ENCODE results near the gene MIA3. TPM values are rescaled to one million over a fixed set of nuclear protein-coding genes. Genes with fewer than 3 reads are reported as not detected.

Gene MIA3
- total RNA-seq, 1 experiment from 2014 or later, result 56.3 TPM

GRCh38 chr1:222702210-222702609 lies 84.3 kb downstream of the MIA3 start:
- Histone ChIP-seq H3K27ac (ENCODE audit: low read depth, low read length, poor library complexity, severe bottlenecking) (no peak overlapping the region), H3K27me3 (replicated peaks; ENCODE audit: insufficient read depth, low read depth, low read length, poor library complexity) (no peaks in the 10 kb centered on the region), H3K4me3 (ENCODE audit: low read depth, low read length, poor library complexity, severe bottlenecking) (no peak overlapping the region), H3K9me3 (ENCODE audit: low read depth, low read length, poor library complexity, severe bottlenecking) (peaks cover 6% of the 10 kb centered on the region), H3K36me3 (ENCODE audit: insufficient read depth, low read length, poor library complexity, severe bottlenecking) (peaks cover 4% of the 10 kb centered on the region), H3K4me1 (ENCODE audit: insufficient read depth, low read length, poor library complexity, severe bottlenecking) (no peaks in the 10 kb centered on the region)
- POLR2A ChIA-PET (ENCODE audit: low non-redundant PET), result no interaction called here
- no peak for DNase-seq (ENCODE audit: low spot score)
- CTCF ChIA-PET, result no interaction called here
- BruUV-seq (replicated peaks), result no TSS peak
- intact Hi-C loops (cut with micrococcal nuclease; ENCODE audit: unreplicated experiment), result no loop called here
- no peak for TF ChIP-seq CTCF (conservative IDR thresholded peaks at IDR 0.05; ENCODE audit: low read depth, low read length)
- TF ChIP-seq EZH2 (IDR thresholded peaks at IDR 0.05; ENCODE audit: borderline replicate concordance, low read depth, low read length, poor library complexity, severe bottlenecking), result no peak

- TF ChIP-seq CTCF (conservative IDR thresholded peaks at IDR 0.05; ENCODE audit: low read depth, low read length), result no peak
- TF ChIP-seq EZH2 (IDR thresholded peaks at IDR 0.05; ENCODE audit: borderline replicate concordance, low read depth, low read length, poor library complexity, severe bottlenecking), result no peak
- Histone ChIP-seq H3K27me3 (replicated peaks; ENCODE audit: insufficient read depth, low read depth, low read length, poor library complexity) (no peaks in the 10 kb centered on the region), H3K36me3 (ENCODE audit: insufficient read depth, low read length, poor library complexity, severe bottlenecking) (peaks cover 4% of the 10 kb centered on the region), H3K9me3 (ENCODE audit: low read depth, low read length, poor library complexity, severe bottlenecking) (peaks cover 6% of the 10 kb centered on the region), H3K4me3 (ENCODE audit: low read depth, low read length, poor library complexity, severe bottlenecking) (no peak overlapping the region), H3K4me1 (ENCODE audit: insufficient read depth, low read length, poor library complexity, severe bottlenecking) (no peaks in the 10 kb centered on the region), H3K27ac (ENCODE audit: low read depth, low read length, poor library complexity, severe bottlenecking) (no peak overlapping the region)
- ChIA-PET POLR2A (ENCODE audit: low non-redundant PET) (no interaction called here), CTCF (no interaction called here)
- intact Hi-C loops (cut with micrococcal nuclease; ENCODE audit: unreplicated experiment), result no loop called here
- no peak for DNase-seq (ENCODE audit: low spot score)
- no TSS peak for BruUV-seq (replicated peaks)
Observed at GRCh38 chr1:222704260-222704659, 86.4 kb downstream of the MIA3 start.

- H3K36me3 ChIP-seq (ENCODE audit: insufficient read depth, low read length, poor library complexity, severe bottlenecking), result peaks cover 4% of the 10 kb centered on the region
- POLR2A ChIA-PET (ENCODE audit: low non-redundant PET), result no interaction called here
- no TSS peak for BruUV-seq (replicated peaks)
- H3K9me3 ChIP-seq (ENCODE audit: low read depth, low read length, poor library complexity, severe bottlenecking), result peaks cover 6% of the 10 kb centered on the region
- TF ChIP-seq CTCF (conservative IDR thresholded peaks at IDR 0.05; ENCODE audit: low read depth, low read length) (no peak), EZH2 (IDR thresholded peaks at IDR 0.05; ENCODE audit: borderline replicate concordance, low read depth, low read length, poor library complexity, severe bottlenecking) (no peak)
- CTCF ChIA-PET, result no interaction called here
- no peak overlapping the region for H3K27ac ChIP-seq (ENCODE audit: low read depth, low read length, poor library complexity, severe bottlenecking)
- peaks cover 8% of the 10 kb centered on the region for H3K4me1 ChIP-seq (ENCODE audit: insufficient read depth, low read length, poor library complexity, severe bottlenecking)
- H3K4me3 ChIP-seq (ENCODE audit: low read depth, low read length, poor library complexity, severe bottlenecking), result no peak overlapping the region
- DNase-seq (ENCODE audit: low spot score), result no peak
- intact Hi-C loops (cut with micrococcal nuclease; ENCODE audit: unreplicated experiment), result no loop called here
- H3K27me3 ChIP-seq (replicated peaks; ENCODE audit: insufficient read depth, low read depth, low read length, poor library complexity), result no peaks in the 10 kb centered on the region
Observed at GRCh38 chr1:222706815-222707214, 88.9 kb downstream of the MIA3 start.
